GM19372 (cell line): Measurements from ENCODE around the gene GNAI3.
A peak's percentile ranks its signal among the peaks of the same experiment; 100 is the strongest.
"Not testable (repeated sequence)": the region's sequence is repeated elsewhere in the genome, so short reads cannot be mapped to it uniquely, and the experiment has no call there.

Experiments
- ATAC-seq: cut with Tn5 transposase; IDR thresholded peaks from one replicate; pipeline ENCODE4 v1.9.1; 2021; ENCODE audit warnings: mild to moderate bottlenecking, low read depth, moderate library complexity; ENCODE audit not compliant: unreplicated experiment

GNAI3 gene

GRCh38 chr1:109655615-109656519 is 107.5 kb downstream of the GNAI3 start, which contains the start of gene GSTM4:
Gene GSTM4, plus strand, starts transcription at chr1:109656099. Its CDS starts 291 bp downstream, at chr1:109656390.
- peak; percentile 89 for ATAC-seq

- ATAC-seq, result no peak
These were observed 109.0 kb downstream of the GNAI3 start for GRCh38 chr1:109657395-109657794.

- ATAC-seq, result no peak
These were observed 109.6 kb downstream of the GNAI3 start for GRCh38 chr1:109657970-109658369.

- no peak for ATAC-seq
These were observed 110.2 kb downstream of the GNAI3 start for GRCh38 chr1:109658533-109659042.

GRCh38 chr1:109659145-109659544 is 110.7 kb downstream of the GNAI3 start:
- ATAC-seq, result no peak

GRCh38 chr1:109659997-109660690 is 111.7 kb downstream of the GNAI3 start:
- ATAC-seq, result no peak

GRCh38 chr1:109660691-109661026 is 112.2 kb downstream of the GNAI3 start:
- ATAC-seq, result not testable (repeated sequence)

GRCh38 chr1:109661391-109661790 is 113.0 kb downstream of the GNAI3 start:
- ATAC-seq, result no peak

GRCh38 chr1:109664671-109665070 is 116.3 kb downstream of the GNAI3 start:
- ATAC-seq, result no peak

GRCh38 chr1:109667452-109668122 is 119.2 kb downstream of the GNAI3 start, which contains the start of gene GSTM2:
Gene GSTM2, plus strand, starts transcription at chr1:109668057. Its CDS starts 59 bp downstream, at chr1:109668116.
- ATAC-seq, result peak; percentile 87
